HG02678 (cell line): ENCODE data around the gene SPRN.

Source experiments
- ATAC-seq: cut with Tn5 transposase; IDR thresholded peaks from one replicate; pipeline ENCODE4 v1.9.1; 2021; ENCODE audit warnings: mild to moderate bottlenecking, moderate library complexity; ENCODE audit not compliant: unreplicated experiment

The SPRN gene

GRCh38 chr10:133457100-133457841 lies 32.8 kb upstream of the SPRN start:
- no peak for ATAC-seq

- no peak for ATAC-seq
These were observed 31.9 kb upstream of the SPRN start for GRCh38 chr10:133456041-133456951.

GRCh38 chr10:133455611-133456031 lies 31.2 kb upstream of the SPRN start:
- no peak for ATAC-seq

DNA sequence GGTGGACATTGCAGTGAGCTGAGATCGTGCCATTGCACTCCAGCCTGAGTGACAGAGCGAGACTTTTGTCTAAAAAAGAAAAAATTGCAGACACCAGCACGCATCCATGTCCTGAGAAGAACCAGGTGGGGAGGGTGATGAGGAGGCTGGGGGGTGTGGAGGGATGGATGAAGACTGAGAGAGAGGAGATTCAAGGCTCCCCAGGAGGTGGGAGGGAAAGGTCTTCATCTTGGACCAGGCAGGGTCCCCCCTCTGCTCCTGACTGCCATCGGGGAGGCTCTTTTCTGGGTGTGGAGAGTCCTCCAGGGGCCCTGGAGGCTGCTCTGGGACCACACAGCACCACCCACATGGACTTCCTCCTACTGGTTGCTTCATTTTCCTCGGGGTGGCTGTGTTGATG lies 30.8 kb upstream of the SPRN start:
- no peak for ATAC-seq

- no peak for ATAC-seq
These were observed 29.9 kb upstream of the SPRN start for GRCh38 chr10:133454204-133454893.

- ATAC-seq = no peak
These were observed 29.2 kb upstream of the SPRN start, which contains the start of gene SCART1 for GRCh38 chr10:133453516-133454203. Gene SCART1 (plus strand): TSS chr10:133453945. CDS start chr10:133453998, 53 bp downstream.

- ATAC-seq = no peak
These were observed 28.0 kb upstream of the SPRN start for GRCh38 chr10:133452453-133452852.

GRCh38 chr10:133451346-133451745 lies 26.9 kb upstream of the SPRN start:
- no peak for ATAC-seq

DNA sequence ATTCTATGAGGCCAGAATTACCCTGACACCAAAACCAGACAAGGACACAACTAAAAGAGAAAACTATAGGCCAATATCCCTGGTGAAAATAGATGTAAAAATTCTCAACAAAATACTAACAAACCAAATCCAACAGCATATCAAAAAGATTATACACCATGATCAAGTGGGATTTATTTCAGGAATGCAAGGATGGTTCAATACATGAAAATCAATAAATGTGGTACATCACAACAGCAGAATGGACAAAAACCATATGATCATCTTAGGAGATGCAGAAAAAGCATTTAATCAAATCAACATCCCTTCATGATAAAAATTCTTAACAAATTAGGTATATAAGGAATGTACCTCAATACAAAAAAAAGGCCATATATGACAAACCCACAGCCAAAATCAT lies 23.7 kb upstream of the SPRN start:
- no peak for ATAC-seq

GRCh38 chr10:133446979-133447378 lies 22.6 kb upstream of the SPRN start:
- no peak for ATAC-seq

DNA sequence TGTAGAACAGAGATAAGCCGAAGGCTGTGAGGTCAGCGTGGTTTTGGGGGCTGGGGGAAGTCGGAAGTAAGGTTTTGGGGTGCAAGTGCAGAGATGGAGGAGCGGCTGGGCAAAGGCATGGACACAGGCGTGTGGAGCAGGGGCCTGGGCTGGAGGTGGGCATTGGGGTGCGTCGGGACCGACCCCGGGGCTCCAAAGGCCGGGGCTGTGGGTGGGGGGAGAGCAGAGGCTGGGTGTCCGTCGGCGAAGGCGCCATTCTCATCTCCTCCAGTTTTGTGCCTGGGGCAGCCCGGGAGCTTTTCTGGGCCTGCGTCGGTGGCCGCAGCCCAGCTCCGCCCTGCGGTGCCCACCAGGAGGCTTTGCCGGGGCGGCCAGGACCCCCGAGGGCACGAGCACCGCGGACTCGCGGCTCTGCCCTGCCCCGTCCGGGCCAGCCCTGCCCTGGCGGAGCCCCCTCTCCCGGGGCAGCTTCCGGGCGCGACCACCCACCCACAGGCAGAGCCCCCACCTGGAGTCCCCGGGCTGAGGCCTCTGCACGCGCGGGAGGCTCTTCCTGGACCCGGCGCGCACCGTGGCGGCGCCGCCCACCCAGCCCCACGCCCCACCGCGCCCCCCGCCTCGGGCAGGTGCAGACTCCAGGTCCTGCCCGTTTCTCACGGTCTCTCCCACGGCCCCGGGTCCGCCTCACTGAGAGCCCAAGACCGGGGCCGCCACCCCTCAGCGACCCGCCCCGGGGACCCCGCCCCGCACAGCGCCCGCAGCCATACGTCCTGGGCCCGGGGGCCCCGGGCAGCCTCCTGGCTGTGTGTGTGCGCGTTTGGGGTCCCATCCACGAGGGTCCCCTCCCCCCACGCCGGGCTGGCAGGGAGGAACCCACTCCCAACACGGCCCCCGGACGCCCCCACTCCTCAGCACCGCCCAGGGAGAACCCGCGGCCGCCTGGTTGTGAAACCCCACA lies 21.6 kb upstream of the SPRN start:
- ATAC-seq = no peak

GRCh38 chr10:133445268-133445732 lies 20.9 kb upstream of the SPRN start:
- ATAC-seq = no peak

GRCh38 chr10:133444342-133445267 lies 20.2 kb upstream of the SPRN start:
- ATAC-seq = no peak

- ATAC-seq = no peak
These were observed 18.8 kb upstream of the SPRN start for GRCh38 chr10:133442967-133443924.

GRCh38 chr10:133442191-133442966 lies 18.0 kb upstream of the SPRN start:
- ATAC-seq = no peak

GRCh38 chr10:133441780-133442179 lies 17.4 kb upstream of the SPRN start:
- no peak for ATAC-seq
